ENCODE measurements around the gene NGF. TPM values are rescaled to one million over a fixed set of nuclear protein-coding genes. Genes with fewer than 3 reads are reported as not detected.

NGF gene
- total RNA-seq, 1 experiment from 2014 or later = 0.47 TPM

- no peaks in the 10 kb centered on the region for H3K27me3 ChIP-seq (replicated peaks; ENCODE audit: insufficient read depth, low read depth, low read length, poor library complexity)
- POLR2A ChIA-PET (ENCODE audit: low non-redundant PET) = no interaction called here
- H3K4me3 ChIP-seq (ENCODE audit: low read depth, low read length, poor library complexity, severe bottlenecking) = no peak overlapping the region
- BruUV-seq (replicated peaks) = no TSS peak
- no peak for DNase-seq (ENCODE audit: low spot score)
- no peaks in the 10 kb centered on the region for H3K9me3 ChIP-seq (ENCODE audit: low read depth, low read length, poor library complexity, severe bottlenecking)
- no peaks in the 10 kb centered on the region for H3K36me3 ChIP-seq (ENCODE audit: insufficient read depth, low read length, poor library complexity, severe bottlenecking)
- peaks cover 4% of the 10 kb centered on the region for H3K4me1 ChIP-seq (ENCODE audit: insufficient read depth, low read length, poor library complexity, severe bottlenecking)
- CTCF ChIA-PET = no interaction called here
- TF ChIP-seq CTCF (conservative IDR thresholded peaks at IDR 0.05; ENCODE audit: low read depth, low read length) (no peak), EZH2 (IDR thresholded peaks at IDR 0.05; ENCODE audit: borderline replicate concordance, low read depth, low read length, poor library complexity, severe bottlenecking) (no peak)
- intact Hi-C loops (cut with micrococcal nuclease; ENCODE audit: unreplicated experiment) = no loop called here
- H3K27ac ChIP-seq (ENCODE audit: low read depth, low read length, poor library complexity, severe bottlenecking) = no peak overlapping the region
Measured at GRCh38 chr1:115295904-115296696, 41.9 kb downstream of the NGF start.

GRCh38 chr1:115293899-115294298 lies 44.1 kb downstream of the NGF start:
- no peak overlapping the region for H3K27ac ChIP-seq (ENCODE audit: low read depth, low read length, poor library complexity, severe bottlenecking)
- TF ChIP-seq CTCF (conservative IDR thresholded peaks at IDR 0.05; ENCODE audit: low read depth, low read length) (no peak), EZH2 (IDR thresholded peaks at IDR 0.05; ENCODE audit: borderline replicate concordance, low read depth, low read length, poor library complexity, severe bottlenecking) (no peak)
- BruUV-seq (replicated peaks) = no TSS peak
- H3K36me3 ChIP-seq (ENCODE audit: insufficient read depth, low read length, poor library complexity, severe bottlenecking) = no peaks in the 10 kb centered on the region
- CTCF ChIA-PET = no interaction called here
- no peak for DNase-seq (ENCODE audit: low spot score)
- no peaks in the 10 kb centered on the region for H3K27me3 ChIP-seq (replicated peaks; ENCODE audit: insufficient read depth, low read depth, low read length, poor library complexity)
- no peak overlapping the region for H3K4me3 ChIP-seq (ENCODE audit: low read depth, low read length, poor library complexity, severe bottlenecking)
- no peaks in the 10 kb centered on the region for H3K9me3 ChIP-seq (ENCODE audit: low read depth, low read length, poor library complexity, severe bottlenecking)
- POLR2A ChIA-PET (ENCODE audit: low non-redundant PET) = no interaction called here
- intact Hi-C loops (cut with micrococcal nuclease; ENCODE audit: unreplicated experiment) = no loop called here
- no peaks in the 10 kb centered on the region for H3K4me1 ChIP-seq (ENCODE audit: insufficient read depth, low read length, poor library complexity, severe bottlenecking)

GRCh38 chr1:115293006-115293405 lies 45.0 kb downstream of the NGF start:
- CTCF ChIA-PET = no interaction called here
- H3K4me3 ChIP-seq (ENCODE audit: low read depth, low read length, poor library complexity, severe bottlenecking) = no peak overlapping the region
- intact Hi-C loops (cut with micrococcal nuclease; ENCODE audit: unreplicated experiment) = no loop called here
- H3K27ac ChIP-seq (ENCODE audit: low read depth, low read length, poor library complexity, severe bottlenecking) = no peak overlapping the region
- H3K36me3 ChIP-seq (ENCODE audit: insufficient read depth, low read length, poor library complexity, severe bottlenecking) = no peaks in the 10 kb centered on the region
- POLR2A ChIA-PET (ENCODE audit: low non-redundant PET) = no interaction called here
- DNase-seq (ENCODE audit: low spot score) = no peak
- no TSS peak for BruUV-seq (replicated peaks)
- no peaks in the 10 kb centered on the region for H3K27me3 ChIP-seq (replicated peaks; ENCODE audit: insufficient read depth, low read depth, low read length, poor library complexity)
- no peaks in the 10 kb centered on the region for H3K4me1 ChIP-seq (ENCODE audit: insufficient read depth, low read length, poor library complexity, severe bottlenecking)
- no peaks in the 10 kb centered on the region for H3K9me3 ChIP-seq (ENCODE audit: low read depth, low read length, poor library complexity, severe bottlenecking)
- TF ChIP-seq EZH2 (IDR thresholded peaks at IDR 0.05; ENCODE audit: borderline replicate concordance, low read depth, low read length, poor library complexity, severe bottlenecking) = no peak
- TF ChIP-seq CTCF (conservative IDR thresholded peaks at IDR 0.05; ENCODE audit: low read depth, low read length) = no peak

All from A673 (cell line).